Mesodermal cell (in vitro differentiated cells): ENCODE results near the gene PINLYP.

Experiments used
- H3K27ac ChIP-seq: 2 replicates; pipeline ENCODE4 v1.7.0; 2013; ENCODE audit warnings: mild to moderate bottlenecking, low read depth, low read length, moderate library complexity; ENCODE audit not compliant: severe bottlenecking
- H3K36me3 ChIP-seq: 2 replicates; pipeline ENCODE4 v1.7.1; 2013; ENCODE audit warnings: mild to moderate bottlenecking, low read length, moderate library complexity; ENCODE audit not compliant: control insufficient read depth, insufficient read depth
- H3K4me1 ChIP-seq: one replicate; pipeline ENCODE4 v1.7.1; 2013; ENCODE audit warnings: mild to moderate bottlenecking, low read length; ENCODE audit not compliant: insufficient read depth, control insufficient read depth, poor library complexity, severe bottlenecking
- H3K4me3 ChIP-seq: 2 replicates; pipeline ENCODE4 v1.7.0; 2013; ENCODE audit warnings: low read length, control low read depth, mild to moderate bottlenecking; ENCODE audit not compliant: insufficient read depth, poor library complexity, severe bottlenecking; ENCODE audit errors: extremely low read depth
- H3K9me3 ChIP-seq: 2 replicates; pipeline ENCODE4 v1.7.1; 2013; ENCODE audit warnings: mild to moderate bottlenecking, low read length, moderate library complexity; ENCODE audit not compliant: control insufficient read depth
- WGBS, 2 experiments: methylation state at CpG; one replicate each; pipeline ENCODE4 v1.1.5; 2013; ENCODE audit warnings: missing lambda C conversion rate in 2 of 2; ENCODE audit not compliant: insufficient coverage in 2 of 2; 5-methylcytosine and 5-hydroxymethylcytosine counted together

The PINLYP gene

GRCh38 chr19:43622956-43623355 is 47.4 kb downstream of the PINLYP start:
- Histone ChIP-seq H3K4me3 (no peak overlapping the region), H3K36me3 (peaks cover 34% of the 10 kb centered on the region), H3K4me1 (peaks cover 5% of the 10 kb centered on the region), H3K27ac (no peak overlapping the region), H3K9me3 (no peaks in the 10 kb centered on the region)
- WGBS, 2 experiments: no CpG with 5 or more reads among the region's 1 CpG

- 95% methylated on average over 27 to 33 of the region's 35 CpGs for WGBS, 2 experiments
- no peak overlapping the region for H3K4me3 ChIP-seq
Measured at GRCh38 chr19:43623889-43624670, 48.5 kb downstream of the PINLYP start.

GRCh38 chr19:43624933-43625332 is 49.3 kb downstream of the PINLYP start:
- H3K36me3 ChIP-seq: peaks cover 34% of the 10 kb centered on the region
- peaks cover 2% of the 10 kb centered on the region for H3K4me1 ChIP-seq
- no peaks in the 10 kb centered on the region for H3K9me3 ChIP-seq
- no peak overlapping the region for H3K4me3 ChIP-seq
- WGBS, 2 experiments: 35 to 41% methylated on average over 13 to 17 of the region's 30 CpGs
- H3K27ac ChIP-seq: no peak overlapping the region

More at GRCh38 chr19:43623889-43624670, 48.5 kb downstream of the PINLYP start:
- H3K27ac ChIP-seq: no peak overlapping the region
- peaks cover 34% of the 10 kb centered on the region for H3K36me3 ChIP-seq
- H3K9me3 ChIP-seq: no peaks in the 10 kb centered on the region
- H3K4me1 ChIP-seq: peaks cover 5% of the 10 kb centered on the region

- no peak overlapping the region for H3K4me3 ChIP-seq
- WGBS, 2 experiments: 92 to 95% methylated on average over 19 to 23 of the region's 32 CpGs
- H3K27ac ChIP-seq: no peak overlapping the region
- H3K36me3 ChIP-seq: peaks cover 34% of the 10 kb centered on the region
- no peaks in the 10 kb centered on the region for H3K4me1 ChIP-seq
- no peaks in the 10 kb centered on the region for H3K9me3 ChIP-seq
Measured at GRCh38 chr19:43625918-43626579, 50.4 kb downstream of the PINLYP start.

- no peaks in the 10 kb centered on the region for H3K4me1 ChIP-seq
- H3K27ac ChIP-seq: no peak overlapping the region
- peaks cover 34% of the 10 kb centered on the region for H3K36me3 ChIP-seq
- WGBS, 2 experiments: 89 to 91% methylated on average over 17 of the region's 17 CpGs
- no peaks in the 10 kb centered on the region for H3K9me3 ChIP-seq
- H3K4me3 ChIP-seq: no peak overlapping the region
Measured at GRCh38 chr19:43626838-43627237, 51.2 kb downstream of the PINLYP start.

- 85 to 100% methylated on average over 1 to 2 of the region's 3 CpGs for WGBS, 2 experiments
Measured at GRCh38 chr19:43628646-43629326, 53.2 kb downstream of the PINLYP start.

GRCh38 chr19:43631491-43631890 is 55.9 kb downstream of the PINLYP start:
- WGBS, 2 experiments: 90 to 97% methylated on average over 2 to 4 of the region's 5 CpGs
- Histone ChIP-seq H3K4me3 (no peak overlapping the region), H3K9me3 (no peaks in the 10 kb centered on the region), H3K27ac (no peak overlapping the region), H3K4me1 (peaks cover 15% of the 10 kb centered on the region), H3K36me3 (peaks cover 4% of the 10 kb centered on the region)

More at GRCh38 chr19:43628646-43629326, 53.2 kb downstream of the PINLYP start:
- peaks cover 24% of the 10 kb centered on the region for H3K36me3 ChIP-seq
- H3K27ac ChIP-seq: no peak overlapping the region
- no peaks in the 10 kb centered on the region for H3K4me1 ChIP-seq
- no peaks in the 10 kb centered on the region for H3K9me3 ChIP-seq
- H3K4me3 ChIP-seq: no peak overlapping the region
